Prostate gland (tissue), 2 donors: ENCODE data around the gene CPNE2. TPM values are rescaled to one million over a fixed set of nuclear protein-coding genes. Genes with fewer than 3 reads are reported as not detected.
A peak's percentile ranks its signal among the peaks of the same experiment; 100 is the strongest.

Experiments used
- DNase-seq: peaks from one replicate; pipeline ENCODE4 v3.0.0-alpha.2; 2019; ENCODE audit warnings: low spot score
- H3K27ac ChIP-seq, 2 donors: fragments of 200-600 bp; sonication (generic); 2 replicates each; pipeline ENCODE4 v1.5.1; 2017 to 2019
- H3K27me3 ChIP-seq: fragments of 200-600 bp; sonication (generic); replicated peaks from 2 replicates; pipeline ENCODE4 v1.5.1; 2019; ENCODE audit not compliant: insufficient read depth
- H3K36me3 ChIP-seq, 2 donors: fragments of 200-600 bp; sonication (generic); 1 replicate in 1 of 2; 2 replicates in 1 of 2; pipeline versions ENCODE4 v1.5.1 to v1.8.1; 2017 to 2019
- H3K4me1 ChIP-seq: fragments of 200-600 bp; sonication (generic); replicated peaks from 2 replicates; pipeline ENCODE4 v1.5.1; 2019
- H3K4me3 ChIP-seq, 2 donors: fragments of 200-600 bp; sonication (generic); 2 replicates each; pipeline ENCODE4 v1.5.1; 2017 to 2019
- H3K9me3 ChIP-seq: fragments of 200-600 bp; sonication (generic); 2 replicates; pipeline ENCODE4 v1.5.1; 2017
- POLR2A ChIP-seq: fragments of 450-650 bp; IDR thresholded peaks from one replicate; pipeline ENCODE4 v1.6.1; 2016; ENCODE audit warnings: antibody characterized with exemption, mild to moderate bottlenecking
- POLR2AphosphoS5 ChIP-seq: sonication (generic); formaldehyde crosslinking; IDR thresholded peaks from one replicate; pipeline ENCODE4 v1.6.1; 2017; ENCODE audit warnings: antibody characterized with exemption
- WGBS: methylation state at CpG from one replicate; pipeline ENCODE4 v1.1.5; 2018; 5-methylcytosine and 5-hydroxymethylcytosine counted together
- intact Hi-C: fragments of 100-400 bp; cut with DNase I; formaldehyde crosslinking; loops from one replicate; pipeline ENCODE4 v1.14.2; 2022
- total RNA-seq, 2 donors: library from RNA; depleted of rRNA; stranded (reverse); fragments of >200 nt; gene quantifications; one replicate each; pipeline ENCODE4 v1.1.0, GENCODE V29; 2016
- TF ChIP-seq, protein P1 (sequence below), 4 experiments: fragments of 200-600 bp in 2 of 4; fragments of 450-650 bp in 2 of 4; sonication (generic) in 2 of 4; IDR thresholded peaks; 1 replicate in 3 of 4; 2 replicates in 1 of 4; pipeline ENCODE4 v1.5.1; 2016 to 2019; ENCODE audit warnings: antibody characterized with exemption in 4 of 4, mild to moderate bottlenecking in 2 of 4, moderate library complexity in 2 of 4

The CPNE2 gene
- total RNA-seq = 10 to 100 TPM; 22.3 to 23.3 TPM

DNA sequence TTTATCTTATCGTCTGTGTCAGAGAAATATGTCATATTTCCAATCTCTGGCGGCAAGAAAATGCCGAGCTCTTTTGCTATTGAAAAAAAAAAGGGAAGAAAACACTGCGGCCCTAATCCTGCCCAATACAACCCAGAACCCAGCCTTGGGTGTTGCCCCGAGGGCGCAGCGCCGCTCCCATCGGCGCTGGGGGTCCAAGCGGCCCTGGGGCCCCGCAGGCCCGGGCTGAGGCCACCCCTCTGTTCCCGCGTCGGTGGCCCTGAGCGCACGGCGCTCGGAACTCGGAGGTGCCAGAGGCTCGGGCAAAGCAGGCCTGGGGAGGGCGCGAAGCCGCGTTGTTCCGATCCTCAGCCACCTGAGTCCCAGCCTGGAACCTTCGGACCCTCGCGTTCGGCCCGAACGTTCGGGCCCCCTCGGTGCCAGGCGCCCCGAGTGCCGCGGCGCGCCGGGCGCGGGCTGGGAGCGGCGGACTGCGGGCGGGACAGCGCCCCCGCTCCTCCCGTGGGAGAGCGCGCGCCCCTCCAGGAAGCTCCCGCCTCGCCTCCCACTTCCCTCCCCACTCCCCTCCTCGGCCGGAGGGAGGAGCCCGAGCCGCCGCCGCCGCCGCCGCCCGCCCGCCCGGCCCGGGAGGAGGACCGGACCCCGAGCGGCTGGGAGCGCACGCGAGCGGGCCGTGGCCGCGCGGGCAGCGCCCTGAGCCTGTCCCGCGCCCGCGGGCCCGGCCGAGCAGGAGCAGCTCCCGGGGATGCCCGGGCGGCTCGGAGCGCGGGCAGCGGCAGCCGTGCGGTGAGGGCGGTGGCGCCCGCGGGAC is at the start of gene CPNE2:
CPNE2 (plus strand) TSS at position 609 of the 811 bp plus-strand sequence. CDS start 18,160 bp downstream, outside the sequence.
- intact Hi-C loops = loop anchor here (5.0 to 10.0 kb wide), 2 partner anchors 203 to 325 kb away; no protein-coding TSS in a partner anchor
- peak; percentile 54 for DNase-seq

GRCh38 chr16:57043248-57043647 is 49.1 kb upstream of the CPNE2 start:
- TF ChIP-seq POLR2AphosphoS5 (no peak), POLR2A (no peak)
- TF ChIP-seq, protein P1, sequence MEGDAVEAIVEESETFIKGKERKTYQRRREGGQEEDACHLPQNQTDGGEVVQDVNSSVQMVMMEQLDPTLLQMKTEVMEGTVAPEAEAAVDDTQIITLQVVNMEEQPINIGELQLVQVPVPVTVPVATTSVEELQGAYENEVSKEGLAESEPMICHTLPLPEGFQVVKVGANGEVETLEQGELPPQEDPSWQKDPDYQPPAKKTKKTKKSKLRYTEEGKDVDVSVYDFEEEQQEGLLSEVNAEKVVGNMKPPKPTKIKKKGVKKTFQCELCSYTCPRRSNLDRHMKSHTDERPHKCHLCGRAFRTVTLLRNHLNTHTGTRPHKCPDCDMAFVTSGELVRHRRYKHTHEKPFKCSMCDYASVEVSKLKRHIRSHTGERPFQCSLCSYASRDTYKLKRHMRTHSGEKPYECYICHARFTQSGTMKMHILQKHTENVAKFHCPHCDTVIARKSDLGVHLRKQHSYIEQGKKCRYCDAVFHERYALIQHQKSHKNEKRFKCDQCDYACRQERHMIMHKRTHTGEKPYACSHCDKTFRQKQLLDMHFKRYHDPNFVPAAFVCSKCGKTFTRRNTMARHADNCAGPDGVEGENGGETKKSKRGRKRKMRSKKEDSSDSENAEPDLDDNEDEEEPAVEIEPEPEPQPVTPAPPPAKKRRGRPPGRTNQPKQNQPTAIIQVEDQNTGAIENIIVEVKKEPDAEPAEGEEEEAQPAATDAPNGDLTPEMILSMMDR (IDR thresholded peaks at IDR 0.05) = no peak
- 91% methylated on average over 9 of the region's 9 CpGs for WGBS
- intact Hi-C loops = no loop called here
- no peak for DNase-seq
- Histone ChIP-seq H3K4me3 (no peak overlapping the region), H3K36me3 (no peaks in the 10 kb centered on the region), H3K4me1 (no peaks in the 10 kb centered on the region), H3K27me3 (no peaks in the 10 kb centered on the region), H3K9me3 (no peaks in the 10 kb centered on the region), H3K27ac (no peak overlapping the region)

More for the DNA sequence above, at the start of gene CPNE2:
- Histone ChIP-seq H3K27me3 (no peaks in the 10 kb centered on the region), H3K27ac (peak within 1 kb of the TSS; percentile 73 to 75), H3K9me3 (no peaks in the 10 kb centered on the region), H3K4me3 (peak within 1 kb of the TSS; percentile 76 to 87), H3K4me1 (peaks cover 6% of the 10 kb centered on the region), H3K36me3 (no peaks in the 10 kb centered on the region)
- under 1% methylated on average over 74 of the region's 100 CpGs for WGBS
- TF ChIP-seq, protein P1 (IDR thresholded peaks at IDR 0.05) = peak in 2 of 4 experiments; percentile 15 to 21
- no peak for TF ChIP-seq POLR2A

DNA sequence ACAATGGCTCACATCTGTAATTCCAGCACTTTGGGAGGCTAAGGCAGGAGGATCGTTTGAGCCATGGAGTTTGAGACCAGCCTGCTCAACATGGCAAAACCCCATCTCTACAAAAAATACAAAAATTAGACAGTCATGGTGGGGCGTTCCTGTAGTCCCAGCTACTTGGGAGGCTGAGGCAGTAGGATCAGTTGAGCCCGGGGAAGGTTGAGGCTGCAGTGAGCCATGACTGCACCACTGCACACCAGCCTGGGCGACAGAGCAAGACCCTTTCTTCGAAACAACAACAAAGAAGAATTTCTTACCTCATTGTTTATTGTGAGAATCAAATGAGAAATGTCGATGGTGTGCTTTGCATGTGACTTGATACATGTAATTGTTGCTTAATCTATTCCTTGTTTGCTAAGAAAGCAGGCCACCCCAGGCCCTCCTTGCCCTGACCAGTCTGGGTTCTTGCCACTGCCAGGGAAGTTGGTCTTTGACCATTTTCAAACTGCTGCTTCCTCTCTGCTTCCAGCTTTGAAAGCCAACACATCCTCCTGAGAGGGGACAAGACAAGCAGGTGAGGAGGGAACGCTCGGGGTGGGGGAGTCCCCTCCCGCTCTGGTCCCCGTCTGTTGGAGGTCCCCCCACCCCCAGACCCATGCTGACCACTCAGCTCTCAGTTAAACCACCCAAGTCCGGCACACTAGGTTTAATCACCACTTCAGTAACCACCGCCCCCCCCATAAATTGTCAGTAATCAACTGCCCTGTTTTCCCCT is 47.3 kb upstream of the CPNE2 start:
- WGBS = 71% methylated on average over 12 of the region's 12 CpGs
- no peak overlapping the region for H3K27ac ChIP-seq
- H3K4me3 ChIP-seq = no peak overlapping the region
- no peaks in the 10 kb centered on the region for H3K4me1 ChIP-seq
- TF ChIP-seq POLR2A = no peak
- no peak for TF ChIP-seq POLR2AphosphoS5
- TF ChIP-seq, protein P1 (IDR thresholded peaks at IDR 0.05) = no peak
- no peaks in the 10 kb centered on the region for H3K9me3 ChIP-seq
- H3K27me3 ChIP-seq = no peaks in the 10 kb centered on the region
- DNase-seq = no peak
- H3K36me3 ChIP-seq = no peaks in the 10 kb centered on the region
- intact Hi-C loops = loop anchor here (2.0 kb wide), 1 partner anchor 176 kb away; no protein-coding TSS in a partner anchor

DNA sequence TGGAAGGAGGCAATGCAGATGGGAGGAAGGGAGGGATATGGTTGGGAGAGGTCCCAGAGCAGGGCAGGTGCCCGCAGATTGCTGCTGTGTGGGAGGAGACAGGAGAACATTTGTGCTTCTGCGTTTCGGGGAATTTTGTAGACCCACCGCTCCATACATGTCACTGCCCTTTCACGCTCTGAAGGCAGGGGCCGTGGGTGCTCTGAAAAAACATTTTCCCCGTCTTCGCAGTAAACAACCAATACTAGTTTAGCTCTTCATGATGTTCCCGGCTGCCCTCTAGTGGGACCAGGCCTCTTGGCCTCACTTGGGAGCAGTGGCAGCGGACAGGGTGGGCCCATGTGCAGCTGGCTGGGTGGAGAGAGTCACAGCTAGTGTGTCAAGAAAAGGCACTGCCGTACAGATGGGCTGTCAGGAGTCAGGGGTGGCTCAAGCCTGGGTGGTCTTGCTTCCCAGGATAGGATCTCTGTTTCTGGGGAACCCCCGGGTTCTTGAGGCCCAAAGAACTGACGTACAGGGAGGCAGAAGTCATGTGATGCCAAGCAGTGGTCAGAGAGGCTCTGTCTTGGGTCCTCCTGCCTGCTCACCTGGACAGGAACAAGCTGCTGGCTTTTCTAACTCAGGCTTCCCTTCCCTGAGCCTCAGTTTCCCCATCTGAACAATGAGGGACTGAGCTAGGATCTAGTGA is 46.5 kb upstream of the CPNE2 start:
- no peak overlapping the region for H3K27ac ChIP-seq
- TF ChIP-seq POLR2AphosphoS5 = no peak
- TF ChIP-seq, protein P1 (IDR thresholded peaks at IDR 0.05) = peak in 3 of 4 experiments; percentile 26 to 73 (median 54)
- no peak for TF ChIP-seq POLR2A
- no peaks in the 10 kb centered on the region for H3K36me3 ChIP-seq
- DNase-seq = peak; percentile 50
- WGBS = 25% methylated on average over 13 of the region's 13 CpGs
- intact Hi-C loops = loop anchor here (2.0 kb wide), 1 partner anchor 177 kb away; no protein-coding TSS in a partner anchor
- no peaks in the 10 kb centered on the region for H3K27me3 ChIP-seq
- no peaks in the 10 kb centered on the region for H3K4me1 ChIP-seq
- H3K4me3 ChIP-seq = no peak overlapping the region
- no peaks in the 10 kb centered on the region for H3K9me3 ChIP-seq
